H9 (cell line): ENCODE measurements around the gene NOLC1. TPM values are rescaled to one million over a fixed set of nuclear protein-coding genes. Genes with fewer than 3 reads are reported as not detected.

ENCODE experiments used
- DNase-seq: peaks from one replicate; pipeline ENCODE4 v3.0.0-alpha.2; 2017
- H2AFZ ChIP-seq: one replicate; pipeline ENCODE4 v1.6.1; 2013; ENCODE audit warnings: mild to moderate bottlenecking, low read length, control low read depth, moderate library complexity
- H2AK5ac ChIP-seq: 2 replicates; pipeline ENCODE4 v1.6.1; 2013; ENCODE audit warnings: low read length, control low read depth, mixed read lengths; ENCODE audit not compliant: insufficient read length
- H2BK120ac ChIP-seq: one replicate; pipeline ENCODE4 v1.6.1; 2013; ENCODE audit warnings: low read depth, mild to moderate bottlenecking, low read length, control low read depth, inconsistent platforms; ENCODE audit not compliant: poor library complexity, severe bottlenecking
- H2BK12ac ChIP-seq: 2 replicates; pipeline ENCODE4 v1.6.1; 2013; ENCODE audit warnings: low read length, control low read depth, mixed read lengths, low read depth; ENCODE audit not compliant: insufficient read length
- H2BK15ac ChIP-seq: 2 replicates; pipeline ENCODE4 v1.6.1; 2013; ENCODE audit warnings: low read depth, low read length, control low read depth
- H2BK20ac ChIP-seq: one replicate; pipeline ENCODE4 v1.6.1; 2013; ENCODE audit warnings: low read depth, mild to moderate bottlenecking, low read length, control low read depth, inconsistent platforms; ENCODE audit not compliant: poor library complexity, severe bottlenecking
- H2BK5ac ChIP-seq: 2 replicates; pipeline ENCODE4 v1.6.1; 2013; ENCODE audit warnings: low read length, control low read depth, mixed read lengths; ENCODE audit not compliant: insufficient read length
- H3K14ac ChIP-seq: 2 replicates; pipeline ENCODE4 v1.6.1; 2013; ENCODE audit warnings: low read length, control low read depth; ENCODE audit not compliant: insufficient read depth
- H3K18ac ChIP-seq: 2 replicates; pipeline ENCODE4 v1.6.1; 2013; ENCODE audit warnings: low read depth, mild to moderate bottlenecking, mixed read lengths, low read length, control low read depth; ENCODE audit not compliant: insufficient read length
- H3K23ac ChIP-seq: 2 replicates; pipeline ENCODE4 v1.6.1; 2013; ENCODE audit warnings: low read length, control low read depth, mixed read lengths, low read depth; ENCODE audit not compliant: insufficient read length
- H3K23me2 ChIP-seq: 2 replicates; pipeline ENCODE4 v1.6.1; 2013; ENCODE audit warnings: low read depth, mild to moderate bottlenecking, mixed read lengths, low read length, control low read depth; ENCODE audit not compliant: insufficient read length, poor library complexity, severe bottlenecking
- H3K27ac ChIP-seq: 2 replicates; pipeline ENCODE4 v1.5.1; 2013; ENCODE audit warnings: low read length, control low read depth, mixed read lengths, low read depth; ENCODE audit not compliant: insufficient read length
- H3K27me3 ChIP-seq: 2 replicates; pipeline ENCODE4 v1.6.1; 2013; ENCODE audit warnings: low read length, control low read depth, inconsistent platforms; ENCODE audit not compliant: insufficient read depth
- H3K4ac ChIP-seq: 2 replicates; pipeline ENCODE4 v1.6.1; 2013; ENCODE audit warnings: low read depth, mild to moderate bottlenecking, control low read depth, inconsistent platforms, low read length, moderate library complexity
- H3K4me1 ChIP-seq: 2 replicates; pipeline ENCODE4 v1.6.1; 2013; ENCODE audit warnings: low read length, control low read depth, inconsistent platforms; ENCODE audit not compliant: insufficient read depth
- H3K4me2 ChIP-seq: 2 replicates; pipeline ENCODE4 v1.6.1; 2013; ENCODE audit warnings: low read length, control low read depth, mixed read lengths; ENCODE audit not compliant: insufficient read length, insufficient read depth
- H3K56ac ChIP-seq: 2 replicates; pipeline ENCODE4 v1.6.1; 2013; ENCODE audit warnings: low read depth, mild to moderate bottlenecking, mixed read lengths, low read length, control low read depth; ENCODE audit not compliant: insufficient read length
- H3K79me1 ChIP-seq: 2 replicates; pipeline ENCODE4 v1.6.1; 2013; ENCODE audit warnings: low read depth, mild to moderate bottlenecking, moderate library complexity, low read length, control low read depth, inconsistent platforms; ENCODE audit not compliant: insufficient read depth, poor library complexity, severe bottlenecking
- H3K79me2 ChIP-seq: 2 replicates; pipeline ENCODE4 v1.6.1; 2013; ENCODE audit warnings: low read length, control low read depth, inconsistent platforms; ENCODE audit not compliant: insufficient read depth
- H3K9ac ChIP-seq: 2 replicates; pipeline ENCODE4 v1.6.1; 2013; ENCODE audit warnings: low read length, control low read depth, mixed read lengths; ENCODE audit not compliant: insufficient read length; ENCODE audit errors: extremely low read depth
- H3K9me3 ChIP-seq: one replicate; pipeline ENCODE4 v1.6.1; 2013; ENCODE audit warnings: low read depth, low read length, inconsistent platforms; ENCODE audit not compliant: control insufficient read depth
- H3T11ph ChIP-seq: one replicate; pipeline ENCODE4 v1.6.1; 2013; ENCODE audit warnings: mild to moderate bottlenecking, low read length, control low read depth, inconsistent platforms
- H4K20me1 ChIP-seq: one replicate; pipeline ENCODE4 v1.6.1; 2013; ENCODE audit not compliant: control insufficient read depth, insufficient read length, insufficient read depth
- H4K5ac ChIP-seq: 2 replicates; pipeline ENCODE4 v1.6.1; 2013; ENCODE audit warnings: low read depth, mild to moderate bottlenecking, mixed read lengths, low read length, control low read depth; ENCODE audit not compliant: insufficient read length
- H4K8ac ChIP-seq: replicated peaks from 2 replicates; pipeline ENCODE4 v1.6.1; 2013; ENCODE audit warnings: low read length, control low read depth, mixed read lengths, low read depth; ENCODE audit not compliant: insufficient read length
- H4K91ac ChIP-seq: 2 replicates; pipeline ENCODE4 v1.6.1; 2013; ENCODE audit warnings: low read depth, mild to moderate bottlenecking, moderate library complexity, mixed read lengths, low read length, control low read depth; ENCODE audit not compliant: insufficient read length
- H3K27ac Mint-ChIP-seq, 3 experiments: 2 replicates in 2 of 3; 3 replicates in 1 of 3; pipeline ENCODE4 v1.8.0; 2020 to 2021; ENCODE audit warnings: mixed read lengths in 3 of 3, mild to moderate bottlenecking in 1 of 3, moderate library complexity in 1 of 3
- H3K27me3 Mint-ChIP-seq: 2 replicates; pipeline ENCODE4 v1.8.0; 2021; ENCODE audit warnings: low read depth, mild to moderate bottlenecking, moderate library complexity, mixed read lengths
- H3K36me3 Mint-ChIP-seq, 3 experiments: 2 replicates in 2 of 3; 3 replicates in 1 of 3; pipeline ENCODE4 v1.8.0; 2020 to 2021; ENCODE audit warnings: low read depth in 3 of 3, mixed read lengths in 3 of 3; ENCODE audit not compliant: insufficient read depth in 1 of 3
- H3K4me1 Mint-ChIP-seq, 2 experiments: 2 replicates each; pipeline ENCODE4 v1.8.0; 2020; ENCODE audit warnings: mixed read lengths in 2 of 2
- H3K4me3 Mint-ChIP-seq, 2 experiments: 2 replicates in 1 of 2; 3 replicates in 1 of 2; pipeline ENCODE4 v1.8.0; 2020 to 2021; ENCODE audit warnings: mild to moderate bottlenecking in 2 of 2, mixed read lengths in 2 of 2, moderate library complexity in 1 of 2
- H3K9me3 Mint-ChIP-seq, 2 experiments: 2 replicates in 1 of 2; 3 replicates in 1 of 2; pipeline ENCODE4 v1.8.0; 2020; ENCODE audit warnings: mild to moderate bottlenecking in 2 of 2, mixed read lengths in 2 of 2, moderate library complexity in 1 of 2
- CTCF ChIP-seq: fragments of 200-600 bp; sonication (generic); conservative IDR thresholded peaks from 3 replicates; pipeline ENCODE4 v1.8.0; 2021; ENCODE audit warnings: antibody characterized with exemption, mild to moderate bottlenecking
- WGBS: extraction: QIAGEN DNeasy Blood & Tissue Kit; methylation state at CpG from one replicate; pipeline ENCODE4 v1.1.7; 2013; ENCODE audit warnings: missing lambda C conversion rate, low lambda C conversion rate, mixed read lengths; ENCODE audit not compliant: insufficient read length; ENCODE audit errors: extremely low coverage; 5-methylcytosine and 5-hydroxymethylcytosine counted together
- total RNA-seq: library from RNA; stranded (reverse); gene quantifications from 2 replicates; pipeline ENCODE4 v1.2.1, GENCODE V29; 2021

NOLC1 gene
- total RNA-seq, 1 experiment from 2014 or later = 171 TPM

GRCh38 chr10:102159831-102160230, 7.6 kb downstream of the NOLC1 start:
- H3K4me2 ChIP-seq = no peak overlapping the region
- H3K4me3 Mint-ChIP-seq = no peak overlapping the region
- H3K56ac ChIP-seq = no peak overlapping the region
- no peak overlapping the region for H2BK15ac ChIP-seq
- peaks cover 8% of the 10 kb centered on the region; the same call in 1 of the 2 replicates for H3K79me2 ChIP-seq
- H3K4ac ChIP-seq = no peak overlapping the region
- no peak for TF ChIP-seq CTCF
- no peak overlapping the region for H3K9ac ChIP-seq
- no peaks in the 10 kb centered on the region for H3K23me2 ChIP-seq
- H4K8ac ChIP-seq = no peak overlapping the region
- peaks cover 7% of the 10 kb centered on the region for H3K79me1 ChIP-seq
- no peaks in the 10 kb centered on the region; a peak in 1 of 5 replicates for H3K9me3 Mint-ChIP-seq
- H4K20me1 ChIP-seq = no peaks in the 10 kb centered on the region
- H3K18ac ChIP-seq = no peak overlapping the region
- no CpG with 5 or more reads among the region's 4 CpGs for WGBS
- H3T11ph ChIP-seq = no peak overlapping the region
- no peaks in the 10 kb centered on the region; the same call in 1 of the 2 replicates for H3K4me1 ChIP-seq
- peaks cover 3% of the 10 kb centered on the region; the same call in 1 of the 2 replicates for H3K27me3 Mint-ChIP-seq
- H3K27ac ChIP-seq = no peak overlapping the region
- H4K5ac ChIP-seq = no peak overlapping the region
- no peaks in the 10 kb centered on the region for H3K27me3 ChIP-seq
- H3K27ac Mint-ChIP-seq = no peak overlapping the region
- no peak overlapping the region for H2BK5ac ChIP-seq
- no peak overlapping the region for H2AK5ac ChIP-seq
- no peak overlapping the region for H2BK120ac ChIP-seq
- H2AFZ ChIP-seq = no peak overlapping the region
- no peak overlapping the region for H2BK20ac ChIP-seq
- no peaks in the 10 kb centered on the region for H3K9me3 ChIP-seq
- peaks cover 13 to 20% of the 10 kb centered on the region in 2 experiments for H3K4me1 Mint-ChIP-seq
- no peak for DNase-seq
- H3K23ac ChIP-seq = no peak overlapping the region
- H3K14ac ChIP-seq = no peak overlapping the region
- H4K91ac ChIP-seq = no peak overlapping the region
- H2BK12ac ChIP-seq = no peak overlapping the region
- peaks cover 74 to 93% (median 83%) of the 10 kb centered on the region in 3 experiments for H3K36me3 Mint-ChIP-seq
